Measurements from ENCODE around the gene HAUS2. TPM values are rescaled to one million over a fixed set of nuclear protein-coding genes. Genes with fewer than 3 reads are reported as not detected.

HAUS2 gene
- total RNA-seq, 1 donor from 2014 or later: 72.2 TPM

GRCh38 chr15:42523331-42523730, 25.3 kb upstream of the HAUS2 start:
- H2AFZ ChIP-seq (replicated peaks): no peak overlapping the region
- no peak for DNase-seq (ENCODE audit: low spot score)
- Mint-ChIP-seq H3K4me3 (no peak overlapping the region), H3K36me3 (peaks cover 11% of the 10 kb centered on the region), H3K4me1 (no peaks in the 10 kb centered on the region), H3K27ac (no peak overlapping the region), H3K9me3 (no peaks in the 10 kb centered on the region), H3K27me3 (ENCODE audit: insufficient read depth, low read depth) (no peaks in the 10 kb centered on the region)
- no peaks in the 10 kb centered on the region for H4K20me1 ChIP-seq (ENCODE audit: low read depth)
- H3K36me3 ChIP-seq: no peaks in the 10 kb centered on the region
- no peaks in the 10 kb centered on the region for H3K9me3 ChIP-seq (ENCODE audit: low read depth)
- no peaks in the 10 kb centered on the region for H3F3A ChIP-seq (ENCODE audit: low read depth)
- no peak overlapping the region for H3K9ac ChIP-seq
- no peak overlapping the region for H3K4me2 ChIP-seq
- H3K4me3 ChIP-seq: no peak overlapping the region
- H3K27ac ChIP-seq: no peak overlapping the region
- TF ChIP-seq, protein P1, sequence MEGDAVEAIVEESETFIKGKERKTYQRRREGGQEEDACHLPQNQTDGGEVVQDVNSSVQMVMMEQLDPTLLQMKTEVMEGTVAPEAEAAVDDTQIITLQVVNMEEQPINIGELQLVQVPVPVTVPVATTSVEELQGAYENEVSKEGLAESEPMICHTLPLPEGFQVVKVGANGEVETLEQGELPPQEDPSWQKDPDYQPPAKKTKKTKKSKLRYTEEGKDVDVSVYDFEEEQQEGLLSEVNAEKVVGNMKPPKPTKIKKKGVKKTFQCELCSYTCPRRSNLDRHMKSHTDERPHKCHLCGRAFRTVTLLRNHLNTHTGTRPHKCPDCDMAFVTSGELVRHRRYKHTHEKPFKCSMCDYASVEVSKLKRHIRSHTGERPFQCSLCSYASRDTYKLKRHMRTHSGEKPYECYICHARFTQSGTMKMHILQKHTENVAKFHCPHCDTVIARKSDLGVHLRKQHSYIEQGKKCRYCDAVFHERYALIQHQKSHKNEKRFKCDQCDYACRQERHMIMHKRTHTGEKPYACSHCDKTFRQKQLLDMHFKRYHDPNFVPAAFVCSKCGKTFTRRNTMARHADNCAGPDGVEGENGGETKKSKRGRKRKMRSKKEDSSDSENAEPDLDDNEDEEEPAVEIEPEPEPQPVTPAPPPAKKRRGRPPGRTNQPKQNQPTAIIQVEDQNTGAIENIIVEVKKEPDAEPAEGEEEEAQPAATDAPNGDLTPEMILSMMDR (IDR thresholded peaks at IDR 0.05): no peak
- TF ChIP-seq EZH2 (IDR thresholded peaks at IDR 0.05) (no peak), EZH2phosphoT487 (IDR thresholded peaks at IDR 0.05) (no peak)
- no peaks in the 10 kb centered on the region for H3K4me1 ChIP-seq
- H3K79me2 ChIP-seq (ENCODE audit: low read depth): no peaks in the 10 kb centered on the region
- no peaks in the 10 kb centered on the region for H3K27me3 ChIP-seq

- Histone ChIP-seq H2AFZ (replicated peaks) (no peak overlapping the region), H3K4me2 (no peak overlapping the region), H3K4me3 (no peak overlapping the region), H3K79me2 (ENCODE audit: low read depth) (no peaks in the 10 kb centered on the region), H3K27ac (no peak overlapping the region), H3K4me1 (no peaks in the 10 kb centered on the region), H3K27me3 (no peaks in the 10 kb centered on the region), H4K20me1 (ENCODE audit: low read depth) (no peaks in the 10 kb centered on the region), H3K36me3 (peaks cover 11% of the 10 kb centered on the region), H3K9me3 (ENCODE audit: low read depth) (no peaks in the 10 kb centered on the region), H3F3A (ENCODE audit: low read depth) (no peaks in the 10 kb centered on the region), H3K9ac (no peak overlapping the region)
- H3K27ac Mint-ChIP-seq: no peak overlapping the region
- no peaks in the 10 kb centered on the region for H3K27me3 Mint-ChIP-seq (ENCODE audit: insufficient read depth, low read depth)
- TF ChIP-seq EZH2 (IDR thresholded peaks at IDR 0.05) (no peak), EZH2phosphoT487 (IDR thresholded peaks at IDR 0.05) (no peak)
- TF ChIP-seq, protein P1 (IDR thresholded peaks at IDR 0.05): no peak
- peaks cover 13% of the 10 kb centered on the region for H3K36me3 Mint-ChIP-seq
- DNase-seq (ENCODE audit: low spot score): no peak
- H3K4me1 Mint-ChIP-seq: no peaks in the 10 kb centered on the region
- H3K4me3 Mint-ChIP-seq: no peak overlapping the region
- H3K9me3 Mint-ChIP-seq: no peaks in the 10 kb centered on the region
Measured at GRCh38 chr15:42528970-42529369, 19.7 kb upstream of the HAUS2 start.

- no peaks in the 10 kb centered on the region for H3K4me1 Mint-ChIP-seq
- Histone ChIP-seq H3K27ac (no peak overlapping the region), H3K36me3 (peaks cover 11% of the 10 kb centered on the region), H3K4me1 (no peaks in the 10 kb centered on the region), H4K20me1 (ENCODE audit: low read depth) (no peaks in the 10 kb centered on the region), H3F3A (ENCODE audit: low read depth) (peaks cover 6% of the 10 kb centered on the region), H3K27me3 (no peaks in the 10 kb centered on the region), H3K4me3 (no peak overlapping the region), H3K4me2 (no peak overlapping the region), H3K79me2 (ENCODE audit: low read depth) (no peaks in the 10 kb centered on the region), H2AFZ (replicated peaks) (no peak overlapping the region), H3K9me3 (ENCODE audit: low read depth) (no peaks in the 10 kb centered on the region), H3K9ac (no peak overlapping the region)
- H3K27me3 Mint-ChIP-seq (ENCODE audit: insufficient read depth, low read depth): no peaks in the 10 kb centered on the region
- no peak for DNase-seq (ENCODE audit: low spot score)
- TF ChIP-seq, protein P1 (IDR thresholded peaks at IDR 0.05): no peak
- TF ChIP-seq EZH2phosphoT487 (IDR thresholded peaks at IDR 0.05) (no peak), EZH2 (IDR thresholded peaks at IDR 0.05) (no peak)
- H3K4me3 Mint-ChIP-seq: no peak overlapping the region
- no peak overlapping the region for H3K27ac Mint-ChIP-seq
- H3K9me3 Mint-ChIP-seq: no peaks in the 10 kb centered on the region
- H3K36me3 Mint-ChIP-seq: peaks cover 16% of the 10 kb centered on the region
Measured at GRCh38 chr15:42533246-42533645, 15.4 kb upstream of the HAUS2 start.

Data from neural progenitor cell (in vitro differentiated cells).